AG10803 (cell line): ENCODE data around the gene LHFPL3.
"Not testable (repeated sequence)": the region's sequence is repeated elsewhere in the genome, so short reads cannot be mapped to it uniquely, and the experiment has no call there.

Experiments used
- DNase-seq: peaks from one replicate; pipeline ENCODE4 v3.0.0; 2010; ENCODE audit warnings: low read depth
- H3K4me3 ChIP-seq: 2 replicates; pipeline ENCODE4 v1.5.1; 2011; ENCODE audit warnings: mild to moderate bottlenecking, low read length, control low read depth
- TF ChIP-seq, protein P1 (sequence below): conservative IDR thresholded peaks from 2 replicates; pipeline ENCODE4 v1.5.1; 2011; ENCODE audit warnings: mild to moderate bottlenecking, low read length, control low read depth, inconsistent platforms

Gene LHFPL3

DNA sequence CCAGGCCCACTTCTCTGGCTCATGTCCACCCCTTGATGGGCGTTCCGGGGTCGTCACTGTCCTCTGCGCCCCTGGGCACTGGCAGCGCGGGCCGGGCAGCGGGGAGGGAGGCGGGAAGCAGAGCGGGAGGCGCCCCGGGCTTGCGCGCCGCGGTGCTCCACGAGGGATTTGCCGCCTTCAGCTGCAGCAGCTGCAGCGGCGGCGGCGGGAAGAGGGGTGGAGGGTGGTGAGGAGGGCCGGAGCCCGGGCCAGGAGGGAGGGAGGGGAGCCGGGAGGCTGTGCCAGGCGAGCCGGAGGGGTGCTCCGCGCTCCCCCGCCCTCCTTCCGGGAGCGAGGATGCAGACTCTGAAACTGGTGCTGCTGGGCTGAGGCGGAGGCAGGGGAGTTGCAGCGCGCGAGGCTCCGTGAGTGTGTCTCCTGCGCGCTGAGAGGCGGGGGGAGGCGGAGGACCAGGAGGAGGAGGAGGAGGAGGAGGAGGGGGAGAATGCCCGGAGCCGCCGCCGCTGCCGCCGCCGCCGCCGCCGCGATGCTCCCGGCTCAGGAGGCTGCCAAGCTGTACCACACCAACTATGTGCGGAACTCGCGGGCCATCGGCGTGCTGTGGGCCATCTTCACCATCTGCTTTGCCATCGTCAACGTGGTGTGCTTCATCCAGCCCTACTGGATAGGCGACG, at the start of gene LHFPL3:
Gene LHFPL3 (plus strand): TSS at position 308 of the 674 bp plus-strand sequence.
- H3K4me3 ChIP-seq = peak within 1 kb of the TSS; percentile 26; the same call in 1 of the 2 replicates
- DNase-seq = no peak
- TF ChIP-seq, protein P1, sequence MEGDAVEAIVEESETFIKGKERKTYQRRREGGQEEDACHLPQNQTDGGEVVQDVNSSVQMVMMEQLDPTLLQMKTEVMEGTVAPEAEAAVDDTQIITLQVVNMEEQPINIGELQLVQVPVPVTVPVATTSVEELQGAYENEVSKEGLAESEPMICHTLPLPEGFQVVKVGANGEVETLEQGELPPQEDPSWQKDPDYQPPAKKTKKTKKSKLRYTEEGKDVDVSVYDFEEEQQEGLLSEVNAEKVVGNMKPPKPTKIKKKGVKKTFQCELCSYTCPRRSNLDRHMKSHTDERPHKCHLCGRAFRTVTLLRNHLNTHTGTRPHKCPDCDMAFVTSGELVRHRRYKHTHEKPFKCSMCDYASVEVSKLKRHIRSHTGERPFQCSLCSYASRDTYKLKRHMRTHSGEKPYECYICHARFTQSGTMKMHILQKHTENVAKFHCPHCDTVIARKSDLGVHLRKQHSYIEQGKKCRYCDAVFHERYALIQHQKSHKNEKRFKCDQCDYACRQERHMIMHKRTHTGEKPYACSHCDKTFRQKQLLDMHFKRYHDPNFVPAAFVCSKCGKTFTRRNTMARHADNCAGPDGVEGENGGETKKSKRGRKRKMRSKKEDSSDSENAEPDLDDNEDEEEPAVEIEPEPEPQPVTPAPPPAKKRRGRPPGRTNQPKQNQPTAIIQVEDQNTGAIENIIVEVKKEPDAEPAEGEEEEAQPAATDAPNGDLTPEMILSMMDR = no peak

DNA sequence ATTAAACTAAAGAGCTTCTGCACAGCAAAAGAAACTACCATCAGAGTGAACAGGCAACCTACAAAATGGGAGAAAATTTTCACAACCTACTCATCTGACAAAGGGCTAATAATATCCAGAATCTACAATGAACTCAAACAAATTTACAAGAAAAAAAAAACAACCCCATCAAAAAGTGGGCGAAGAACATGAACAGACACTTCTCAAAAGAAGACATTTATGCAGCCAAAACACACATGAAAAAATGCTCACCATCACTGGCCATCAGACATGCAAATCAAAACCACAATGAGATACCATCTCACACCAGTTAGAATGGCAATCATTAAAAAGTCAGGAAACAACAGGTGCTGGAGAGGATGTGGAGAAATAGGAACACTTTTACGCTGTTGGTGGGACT, 46.7 kb upstream of the LHFPL3 start:
- not testable (repeated sequence) for DNase-seq, H3K4me3 ChIP-seq

DNA sequence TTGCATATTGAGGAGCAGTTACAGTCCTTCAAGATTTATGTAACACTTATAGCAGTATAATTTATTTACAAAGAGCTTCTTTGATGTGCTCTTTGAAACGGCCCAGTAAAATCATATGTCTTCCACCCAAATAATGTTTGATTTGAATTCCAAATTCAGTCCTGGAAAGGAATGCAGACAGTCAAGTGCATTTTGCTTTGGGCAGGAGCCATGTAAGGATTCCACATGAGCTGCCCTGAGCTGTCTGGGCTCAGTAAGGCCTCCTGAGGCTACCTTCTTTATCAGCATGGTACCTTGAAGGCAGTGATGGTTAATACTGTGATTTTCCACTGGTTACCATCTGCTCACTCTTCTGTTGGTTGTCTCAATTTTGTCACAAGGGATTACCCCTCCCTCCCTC, 41.6 kb upstream of the LHFPL3 start:
- DNase-seq = no peak
- TF ChIP-seq, protein P1 = no peak
- no peak overlapping the region for H3K4me3 ChIP-seq

DNA sequence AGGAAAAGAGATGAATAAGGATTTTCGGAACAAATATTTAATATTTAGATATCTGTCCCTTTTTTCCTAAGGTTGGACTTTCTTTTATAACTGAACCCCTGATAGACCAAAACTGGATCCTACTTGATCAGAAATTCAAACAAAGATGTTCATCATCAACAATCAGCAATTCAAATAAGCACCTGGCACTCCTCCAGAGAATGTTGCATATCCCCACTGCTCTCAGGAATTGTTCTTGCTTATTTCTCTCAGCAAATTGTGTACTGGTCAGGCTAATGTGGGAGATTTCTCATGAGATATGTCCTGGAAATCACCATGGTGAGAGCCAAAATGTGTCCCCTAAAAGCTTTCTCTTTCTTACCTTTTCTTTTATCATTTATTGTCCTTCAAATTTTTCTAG, 40.3 kb upstream of the LHFPL3 start:
- TF ChIP-seq, protein P1 = no peak
- no peak overlapping the region for H3K4me3 ChIP-seq
- DNase-seq = no peak

DNA sequence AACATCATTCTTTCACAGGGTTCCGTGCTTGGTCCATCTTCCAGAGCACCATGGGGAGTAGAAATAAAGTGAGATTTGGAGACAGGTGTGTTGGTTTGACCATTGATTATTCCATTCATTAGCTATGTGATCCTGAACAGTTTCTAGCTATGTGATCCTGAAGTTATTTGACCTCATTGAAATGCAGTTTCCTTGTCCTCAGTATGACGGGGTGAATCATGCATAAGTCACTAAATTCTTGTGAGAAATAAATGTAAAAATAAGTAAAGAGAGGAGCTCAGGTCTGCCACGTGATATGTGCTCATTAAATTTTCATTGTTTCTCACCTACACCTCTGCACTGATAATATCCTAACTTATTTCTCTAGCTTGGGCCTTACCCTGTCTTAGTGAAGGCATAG, 34.1 kb upstream of the LHFPL3 start:
- TF ChIP-seq, protein P1 = no peak
- H3K4me3 ChIP-seq = no peak overlapping the region

DNA sequence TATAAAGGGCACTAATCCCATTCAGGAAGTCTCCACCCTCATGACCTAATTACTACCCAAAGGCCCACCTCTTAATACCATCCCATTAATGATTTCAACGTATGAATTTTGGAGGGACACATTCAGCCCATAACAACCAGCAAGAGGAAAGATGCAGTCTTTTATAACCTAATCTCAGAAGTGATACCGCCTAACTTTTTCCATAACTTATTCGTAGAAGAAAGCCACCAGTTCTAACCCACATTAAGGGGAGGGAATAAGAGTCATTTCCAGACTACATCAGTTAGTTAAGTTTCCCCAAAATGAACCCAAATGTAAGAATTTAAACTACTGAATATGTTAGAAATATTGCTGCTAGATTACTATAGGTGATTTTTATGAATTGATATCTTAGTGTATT, 32.1 kb upstream of the LHFPL3 start:
- TF ChIP-seq, protein P1 = no peak
- H3K4me3 ChIP-seq = no peak overlapping the region
- no peak for DNase-seq

More for the DNA sequence above, 34.1 kb upstream of the LHFPL3 start:
- no peak for DNase-seq

DNA sequence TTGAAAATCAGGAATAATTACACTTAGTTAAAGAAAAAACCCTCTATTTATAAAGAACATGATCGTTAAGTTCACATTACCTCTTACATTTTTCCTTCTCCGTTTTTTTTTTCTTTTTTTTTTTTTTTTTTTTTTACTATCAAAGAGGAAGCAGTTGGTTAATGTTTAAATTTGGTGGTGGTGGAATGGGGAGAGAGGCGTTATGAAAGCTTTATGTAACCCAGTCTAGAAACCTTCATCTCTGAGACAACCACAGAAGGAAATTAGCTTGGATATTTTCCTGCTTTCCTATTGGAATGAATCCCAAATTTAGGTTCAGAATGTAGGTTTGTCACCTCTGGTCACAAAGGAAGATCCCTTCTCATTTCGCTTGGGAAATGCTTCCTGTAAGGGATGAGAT, 31.5 kb upstream of the LHFPL3 start:
- no peak for DNase-seq
- H3K4me3 ChIP-seq = no peak overlapping the region
- TF ChIP-seq, protein P1 = no peak
